Endothelial cell of umbilical vein (primary cell): ENCODE measurements around the gene DNASE2. TPM values are rescaled to one million over a fixed set of nuclear protein-coding genes. Genes with fewer than 3 reads are reported as not detected.

Experiments used
- BruUV-seq: library from RNA; stranded (reverse); fragments of 400-500 nt; replicated peaks from 2 replicates; lab custom pipeline; 2021; lab: Mats Ljungman, UMichigan
- CTCF ChIA-PET: fragments of 300-600, 350-600 bp; sonication (Branson Sonifier 250); formaldehyde crosslinking; loops from one replicate; lab custom pipeline; 2021; ENCODE audit warnings: antibody characterized with exemption, inconsistent platforms; lab: Charles Lee
- POLR2A ChIA-PET: fragments of 300-600, 350-600 bp; sonication (Branson Sonifier 250); formaldehyde crosslinking; loops from one replicate; lab custom pipeline; 2021; ENCODE audit warnings: antibody characterized with exemption, inconsistent platforms; lab: Charles Lee
- DNase-seq: peaks from one replicate; pipeline ENCODE4 v3.0.0-alpha.2; 2011; ENCODE audit warnings: low read depth, low spot score
- FAIRE-seq: peaks from 2 replicates; lab custom pipeline; 2011; peaks lifted over from hg19 to GRCh38; lab: Jason Lieb, UNC
- H2AFZ ChIP-seq: 2 replicates; pipeline ENCODE4 v1.6.0; 2012; ENCODE audit warnings: low read depth, low read length, control low read depth, inconsistent platforms
- H3K27ac ChIP-seq: 2 replicates; pipeline ENCODE4 v1.5.1; 2011; ENCODE audit warnings: low read depth, mild to moderate bottlenecking, control low read depth, low read length, moderate library complexity; ENCODE audit not compliant: insufficient read depth
- H3K27me3 ChIP-seq, 2 experiments: 2 replicates each; pipeline versions ENCODE4 v1.6.0 to v1.6.1; 2011; ENCODE audit warnings: low read length in 2 of 2, mixed read lengths in 1 of 2; ENCODE audit not compliant: control insufficient read depth in 2 of 2, insufficient read depth in 2 of 2
- H3K36me3 ChIP-seq, 2 experiments: 2 replicates in 1 of 2; 3 replicates in 1 of 2; pipeline ENCODE4 v1.5.1; 2011; ENCODE audit warnings: low read length in 2 of 2, mild to moderate bottlenecking in 1 of 2, moderate library complexity in 1 of 2; ENCODE audit not compliant: control insufficient read depth in 2 of 2, insufficient read depth in 2 of 2; ENCODE audit errors: extremely low read depth in 1 of 2
- H3K4me1 ChIP-seq: 3 replicates; pipeline ENCODE4 v1.5.1; 2011; ENCODE audit warnings: mild to moderate bottlenecking, low read length; ENCODE audit not compliant: control insufficient read depth, insufficient read depth; ENCODE audit errors: extremely low read depth
- H3K4me2 ChIP-seq: 2 replicates; pipeline ENCODE4 v1.6.1; 2011; ENCODE audit warnings: low read length, control low read depth, mixed read lengths; ENCODE audit not compliant: insufficient read depth
- H3K4me3 ChIP-seq, 3 experiments: fragments of 200-600 bp in 1 of 3; sonication (generic), shearing (Covaris generic) in 1 of 3; replicated peaks in 1 of 3; 2 replicates each; pipeline ENCODE4 v1.5.1; 2011 to 2016; ENCODE audit warnings: control low read depth in 3 of 3, low read length in 3 of 3, mild to moderate bottlenecking in 2 of 3, inconsistent platforms in 1 of 3, low read depth in 1 of 3, moderate library complexity in 1 of 3; ENCODE audit not compliant: insufficient read depth in 1 of 3
- H3K79me2 ChIP-seq: 2 replicates; pipeline ENCODE4 v1.6.0; 2012; ENCODE audit warnings: low read length, inconsistent platforms; ENCODE audit not compliant: control insufficient read depth, insufficient read depth
- H3K9ac ChIP-seq: replicated peaks from 2 replicates; pipeline ENCODE3; 2011; ENCODE audit warnings: low read length, control low read depth; ENCODE audit not compliant: insufficient read depth; ENCODE audit errors: extremely low read depth
- H3K9me1 ChIP-seq: replicated peaks from 3 replicates; pipeline ENCODE4 v1.6.0; 2011; ENCODE audit warnings: mild to moderate bottlenecking, low read length; ENCODE audit not compliant: control insufficient read depth, insufficient read depth; ENCODE audit errors: extremely low read depth
- H3K9me3 ChIP-seq: replicated peaks from 2 replicates; pipeline ENCODE4 v1.5.1; 2012; ENCODE audit warnings: low read length, inconsistent platforms; ENCODE audit not compliant: control insufficient read depth, insufficient read depth
- H4K20me1 ChIP-seq: replicated peaks from 2 replicates; pipeline ENCODE3; 2011; ENCODE audit warnings: mild to moderate bottlenecking, low read length; ENCODE audit not compliant: control insufficient read depth, insufficient read depth; ENCODE audit errors: extremely low read depth
- EZH2 ChIP-seq: IDR thresholded peaks from 2 replicates; pipeline ENCODE4 v1.6.1; 2012; ENCODE audit warnings: borderline replicate concordance, low read depth, mild to moderate bottlenecking, moderate library complexity, low read length, inconsistent platforms; ENCODE audit not compliant: severe bottlenecking
- FOS ChIP-seq: IDR thresholded peaks from 2 replicates; pipeline ENCODE4 v1.6.1; 2011; ENCODE audit warnings: mild to moderate bottlenecking, low read length, moderate library complexity, borderline replicate concordance; ENCODE audit not compliant: insufficient read depth
- GATA2 ChIP-seq: IDR thresholded peaks from 2 replicates; pipeline ENCODE4 v1.7.0; 2011; ENCODE audit warnings: low read depth, mild to moderate bottlenecking, moderate library complexity, mixed read lengths, low read length; ENCODE audit not compliant: insufficient read length, insufficient read depth
- JUN ChIP-seq: IDR thresholded peaks from 2 replicates; pipeline ENCODE4 v1.6.1; 2011; ENCODE audit warnings: borderline replicate concordance, low read depth; ENCODE audit not compliant: insufficient read length, insufficient read depth
- POLR2AphosphoS5 ChIP-seq: IDR thresholded peaks from 2 replicates; pipeline ENCODE4 v1.6.1; 2012; ENCODE audit warnings: low read depth, mild to moderate bottlenecking, control low read depth, low read length, moderate library complexity; ENCODE audit not compliant: insufficient read depth
- dilution Hi-C: fragments of 300-500 bp; cut with MboI; formaldehyde crosslinking; loops from one replicate; pipeline ENCODE4 v1.15.0; 2019; ENCODE audit warnings: low sequenced_read_pairs; ENCODE audit not compliant: extremely low pct_ligation_motif_present
- intact Hi-C: fragments of 100-400 bp; cut with micrococcal nuclease; formaldehyde crosslinking; loops from one replicate; pipeline ENCODE4 v1.10.0; 2022
- polyA plus RNA-seq, 4 experiments: library from polyadenylated mRNA; depleted of rRNA in 3 of 4; stranded (reverse) in 3 of 4; unstranded in 1 of 4; fragments of >200 nt; gene quantifications; 2 replicates each; pipeline versions ENCODE4 v1.2.1 to v1.2.3, GENCODE V29; 2011 to 2012; ENCODE audit warnings: missing spikeins in 1 of 4
- total RNA-seq: library from RNA; stranded (reverse); gene quantifications from 2 replicates; pipeline ENCODE4 v1.2.3, GENCODE V29; 2021
- TF ChIP-seq, protein P1 (sequence below), 2 donors: IDR thresholded peaks; 1 replicate in 1 of 2; 2 replicates in 1 of 2; pipeline ENCODE4 v1.5.1; 2011; ENCODE audit warnings: low read length in 2 of 2, mild to moderate bottlenecking in 2 of 2, moderate library complexity in 2 of 2, control low read depth in 1 of 2, inconsistent platforms in 1 of 2, low read depth in 1 of 2; ENCODE audit not compliant: insufficient read depth in 1 of 2; ENCODE audit errors: extremely low read depth in 1 of 2

Gene DNASE2
- total and polyA plus RNA-seq, 2 donors (not counting 3 experiments of a cell fraction or from before 2014, with no cell fraction given): 31.3 to 51.9 TPM

DNA sequence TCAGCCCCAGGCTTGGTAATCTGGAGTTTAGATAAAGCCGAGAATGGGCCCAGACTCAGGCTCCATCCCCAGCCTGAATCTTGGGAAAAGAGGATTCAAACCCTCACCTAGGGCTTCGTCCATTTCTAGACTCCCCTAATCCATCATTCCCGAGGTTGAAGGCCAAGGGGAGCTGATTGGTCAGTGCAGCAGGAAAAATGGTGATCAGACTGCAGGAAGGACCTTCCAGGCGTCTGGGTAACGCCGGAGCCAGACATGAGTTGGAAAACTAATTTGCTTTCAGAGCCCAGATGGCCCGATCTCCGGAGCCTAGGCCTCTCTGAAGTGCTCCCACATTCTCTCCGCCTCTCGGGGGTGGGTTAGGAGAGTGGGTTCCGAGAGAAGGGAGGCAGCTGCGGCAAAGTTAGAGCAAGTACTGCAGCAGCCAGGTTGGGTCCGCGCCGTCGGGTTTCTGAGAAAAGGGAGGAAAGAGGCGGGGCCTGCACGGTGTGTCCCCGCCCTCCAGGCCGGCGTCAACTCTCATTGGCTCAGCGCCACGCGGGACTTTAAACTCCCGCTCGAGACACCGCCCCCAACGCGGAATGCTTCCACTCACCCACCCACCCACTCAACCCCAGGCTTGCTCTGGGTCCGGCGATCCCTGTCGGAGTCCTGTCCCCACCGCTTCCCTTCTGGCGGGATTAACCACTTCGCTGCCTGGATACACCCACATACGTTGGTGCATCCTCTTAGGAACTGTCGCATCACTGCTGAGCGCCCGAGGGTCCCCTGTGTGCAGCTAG, 46.1 kb downstream of the DNASE2 start:
- Histone ChIP-seq H3K79me2 (no peaks in the 10 kb centered on the region), H2AFZ (no peak overlapping the region), H3K9ac (no peak overlapping the region), H3K36me3 (no peaks in the 10 kb centered on the region), H3K9me3 (no peaks in the 10 kb centered on the region), H4K20me1 (no peaks in the 10 kb centered on the region), H3K9me1 (no peaks in the 10 kb centered on the region), H3K27ac (no peak overlapping the region), H3K4me1 (no peaks in the 10 kb centered on the region), H3K27me3 (peaks cover 55 to 66% of the 10 kb centered on the region in 2 experiments), H3K4me2 (no peak overlapping the region), H3K4me3 (no peak overlapping the region)
- CTCF ChIA-PET: interaction anchor here (0.7 to 1.8 kb wide), 6 partner anchors 9 to 113 kb away, joined by 3 to 5 read pairs (median 4); no protein-coding TSS in a partner anchor
- intact Hi-C loops: no loop called here
- no TSS peak for BruUV-seq
- DNase-seq: no peak
- POLR2A ChIA-PET: interaction anchor here (0.7 kb wide), 1 partner anchor 1306 kb away, joined by 5 read pairs; the partner anchor contains the start of gene ECSIT
- dilution Hi-C loops: no loop called here
- TF ChIP-seq FOS: no peak
- peak; percentile 69 for TF ChIP-seq EZH2
- no peak for TF ChIP-seq GATA2
- TF ChIP-seq, protein P1, sequence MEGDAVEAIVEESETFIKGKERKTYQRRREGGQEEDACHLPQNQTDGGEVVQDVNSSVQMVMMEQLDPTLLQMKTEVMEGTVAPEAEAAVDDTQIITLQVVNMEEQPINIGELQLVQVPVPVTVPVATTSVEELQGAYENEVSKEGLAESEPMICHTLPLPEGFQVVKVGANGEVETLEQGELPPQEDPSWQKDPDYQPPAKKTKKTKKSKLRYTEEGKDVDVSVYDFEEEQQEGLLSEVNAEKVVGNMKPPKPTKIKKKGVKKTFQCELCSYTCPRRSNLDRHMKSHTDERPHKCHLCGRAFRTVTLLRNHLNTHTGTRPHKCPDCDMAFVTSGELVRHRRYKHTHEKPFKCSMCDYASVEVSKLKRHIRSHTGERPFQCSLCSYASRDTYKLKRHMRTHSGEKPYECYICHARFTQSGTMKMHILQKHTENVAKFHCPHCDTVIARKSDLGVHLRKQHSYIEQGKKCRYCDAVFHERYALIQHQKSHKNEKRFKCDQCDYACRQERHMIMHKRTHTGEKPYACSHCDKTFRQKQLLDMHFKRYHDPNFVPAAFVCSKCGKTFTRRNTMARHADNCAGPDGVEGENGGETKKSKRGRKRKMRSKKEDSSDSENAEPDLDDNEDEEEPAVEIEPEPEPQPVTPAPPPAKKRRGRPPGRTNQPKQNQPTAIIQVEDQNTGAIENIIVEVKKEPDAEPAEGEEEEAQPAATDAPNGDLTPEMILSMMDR (IDR thresholded peaks at IDR 0.05; ENCODE audit: extremely low read depth in 1 of 2, insufficient read depth in 1 of 2, low read depth in 1 of 2, low read length in 2 of 2): no peak
- TF ChIP-seq JUN: no peak
- TF ChIP-seq POLR2AphosphoS5: no peak
- peak; percentile 53 for FAIRE-seq
